ENCODE results near the gene NOXRED1.
A peak's percentile ranks its signal among the peaks of the same experiment; 100 is the strongest.
"Not testable (repeated sequence)": the region's sequence is repeated elsewhere in the genome, so short reads cannot be mapped to it uniquely, and the experiment has no call there.

Gene NOXRED1

DNA sequence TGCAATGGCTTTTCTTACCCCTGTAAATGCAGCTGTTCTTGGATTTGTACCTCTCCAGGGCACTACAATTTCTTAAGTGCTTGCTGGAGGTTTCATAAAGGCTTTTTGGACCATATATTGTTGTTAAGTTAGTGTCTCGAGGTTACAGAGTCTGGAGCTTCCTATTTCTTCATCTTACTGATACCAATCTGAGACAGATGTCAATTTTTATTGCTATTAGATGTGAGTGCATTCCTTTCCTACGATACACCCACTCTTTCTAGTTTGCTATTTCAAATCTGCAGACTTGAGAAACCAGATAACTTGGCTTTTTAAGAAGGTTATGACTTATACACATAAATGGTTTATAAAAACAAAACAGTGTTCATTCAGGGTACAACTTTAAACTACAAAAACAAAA lies 2.1 kb downstream of the NOXRED1 start:
- TF ChIP-seq, protein P1, sequence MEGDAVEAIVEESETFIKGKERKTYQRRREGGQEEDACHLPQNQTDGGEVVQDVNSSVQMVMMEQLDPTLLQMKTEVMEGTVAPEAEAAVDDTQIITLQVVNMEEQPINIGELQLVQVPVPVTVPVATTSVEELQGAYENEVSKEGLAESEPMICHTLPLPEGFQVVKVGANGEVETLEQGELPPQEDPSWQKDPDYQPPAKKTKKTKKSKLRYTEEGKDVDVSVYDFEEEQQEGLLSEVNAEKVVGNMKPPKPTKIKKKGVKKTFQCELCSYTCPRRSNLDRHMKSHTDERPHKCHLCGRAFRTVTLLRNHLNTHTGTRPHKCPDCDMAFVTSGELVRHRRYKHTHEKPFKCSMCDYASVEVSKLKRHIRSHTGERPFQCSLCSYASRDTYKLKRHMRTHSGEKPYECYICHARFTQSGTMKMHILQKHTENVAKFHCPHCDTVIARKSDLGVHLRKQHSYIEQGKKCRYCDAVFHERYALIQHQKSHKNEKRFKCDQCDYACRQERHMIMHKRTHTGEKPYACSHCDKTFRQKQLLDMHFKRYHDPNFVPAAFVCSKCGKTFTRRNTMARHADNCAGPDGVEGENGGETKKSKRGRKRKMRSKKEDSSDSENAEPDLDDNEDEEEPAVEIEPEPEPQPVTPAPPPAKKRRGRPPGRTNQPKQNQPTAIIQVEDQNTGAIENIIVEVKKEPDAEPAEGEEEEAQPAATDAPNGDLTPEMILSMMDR (IDR thresholded peaks at IDR 0.05; ENCODE audit: low read depth, low read length): no peak
- no peak for TF ChIP-seq POLR2A (IDR thresholded peaks at IDR 0.05; ENCODE audit: extremely low read depth, insufficient read length)
- no peak for TF ChIP-seq MYC (IDR thresholded peaks at IDR 0.05; ENCODE audit: low read depth, low read length)
- TF ChIP-seq MAX (IDR thresholded peaks at IDR 0.05; ENCODE audit: low read depth, low read length): no peak

GRCh38 chr14:77416836-77417235 lies 6.5 kb downstream of the NOXRED1 start:
- TF ChIP-seq MYC (IDR thresholded peaks at IDR 0.05; ENCODE audit: low read depth, low read length): no peak
- TF ChIP-seq POLR2A (IDR thresholded peaks at IDR 0.05; ENCODE audit: extremely low read depth, insufficient read length): no peak
- no peak for TF ChIP-seq MAX (IDR thresholded peaks at IDR 0.05; ENCODE audit: low read depth, low read length)
- TF ChIP-seq, protein P1 (IDR thresholded peaks at IDR 0.05; ENCODE audit: low read depth, low read length): no peak
- H3K4me3 ChIP-seq (ENCODE audit: low read depth, low read length): no peak overlapping the region
- DNase-seq (ENCODE audit: low read depth): no peak

More for the DNA sequence above, 2.1 kb downstream of the NOXRED1 start:
- no peak overlapping the region for H3K4me3 ChIP-seq (ENCODE audit: low read depth, low read length)
- peak; percentile 12 for DNase-seq (ENCODE audit: low read depth)

- not testable (repeated sequence) for H3K4me3 ChIP-seq (ENCODE audit: low read depth, low read length); DNase-seq (ENCODE audit: low read depth)
Observed at GRCh38 chr14:77416098-77416497, 7.2 kb downstream of the NOXRED1 start.

- not testable (repeated sequence) for DNase-seq (ENCODE audit: low read depth); H3K4me3 ChIP-seq (ENCODE audit: low read depth, low read length)
Observed at GRCh38 chr14:77415403-77416030, 7.8 kb downstream of the NOXRED1 start.

DNA sequence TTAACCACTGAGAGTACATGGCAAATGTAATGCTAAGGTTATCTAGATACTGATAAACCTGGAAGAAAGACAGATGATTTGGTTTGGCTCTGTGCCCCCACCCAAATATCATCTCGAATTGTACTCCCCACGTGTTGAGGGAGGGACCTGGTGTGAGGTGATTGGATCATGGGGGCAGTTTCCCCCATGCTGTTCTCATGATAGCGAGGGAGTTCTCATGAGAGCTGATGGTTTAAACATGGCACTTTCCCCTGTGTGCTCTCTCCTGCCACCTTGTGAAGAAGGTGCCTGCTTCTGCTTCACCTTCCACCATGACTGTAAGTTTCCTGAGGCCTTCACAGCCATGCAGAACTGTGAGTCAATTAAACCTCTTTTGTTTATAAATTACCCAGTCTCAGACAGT lies 14.2 kb downstream of the NOXRED1 start:
- TF ChIP-seq MYC (IDR thresholded peaks at IDR 0.05; ENCODE audit: low read depth, low read length): no peak
- no peak for TF ChIP-seq POLR2A (IDR thresholded peaks at IDR 0.05; ENCODE audit: extremely low read depth, insufficient read length)
- TF ChIP-seq, protein P1 (IDR thresholded peaks at IDR 0.05; ENCODE audit: low read depth, low read length): no peak
- no peak for TF ChIP-seq MAX (IDR thresholded peaks at IDR 0.05; ENCODE audit: low read depth, low read length)
- no peak overlapping the region for H3K4me3 ChIP-seq (ENCODE audit: low read depth, low read length)
- DNase-seq (ENCODE audit: low read depth): peak; percentile 42

GRCh38 chr14:77407158-77407557 lies 16.2 kb downstream of the NOXRED1 start:
- no peak for TF ChIP-seq POLR2A (IDR thresholded peaks at IDR 0.05; ENCODE audit: extremely low read depth, insufficient read length)
- DNase-seq (ENCODE audit: low read depth): peak; percentile 82
- H3K4me3 ChIP-seq (ENCODE audit: low read depth, low read length): peak overlapping the region; percentile 21

GRCh38 chr14:77406718-77407117 lies 16.6 kb downstream of the NOXRED1 start:
- TF ChIP-seq MYC (IDR thresholded peaks at IDR 0.05; ENCODE audit: low read depth, low read length) (no peak), POLR2A (IDR thresholded peaks at IDR 0.05; ENCODE audit: extremely low read depth, insufficient read length) (no peak), MAX (IDR thresholded peaks at IDR 0.05; ENCODE audit: low read depth, low read length) (no peak)
- TF ChIP-seq, protein P1 (IDR thresholded peaks at IDR 0.05; ENCODE audit: low read depth, low read length): no peak
- peak; percentile 81 for DNase-seq (ENCODE audit: low read depth)
- peak overlapping the region; percentile 21 for H3K4me3 ChIP-seq (ENCODE audit: low read depth, low read length)
